Measurements from ENCODE around the gene KDM7A. TPM values are rescaled to one million over a fixed set of nuclear protein-coding genes. Genes with fewer than 3 reads are reported as not detected.

The KDM7A gene
- total RNA-seq, 2 experiments from 2014 or later, result 3.3 TPM

GRCh38 chr7:140093375-140093774 lies 83.4 kb downstream of the KDM7A start:
- POLR2A ChIA-PET, result no interaction called here
- Histone ChIP-seq H3K27ac (ENCODE audit: low read depth, low read length, poor library complexity, severe bottlenecking) (no peak overlapping the region), H3K4me1 (ENCODE audit: insufficient read depth, low read length, poor library complexity, severe bottlenecking) (no peaks in the 10 kb centered on the region), H3K9me3 (ENCODE audit: low read length) (no peaks in the 10 kb centered on the region), H3K4me3 (ENCODE audit: low read depth, low read length, poor library complexity, severe bottlenecking) (no peak overlapping the region), H3K9me2 (ENCODE audit: insufficient read depth, low read length) (no peaks in the 10 kb centered on the region), H3K36me3 (ENCODE audit: insufficient read depth, low read length) (no peaks in the 10 kb centered on the region; the same call in 1 of the 2 replicates), H4K20me1 (ENCODE audit: insufficient read depth, low read length) (no peaks in the 10 kb centered on the region), H3K79me2 (ENCODE audit: insufficient read depth, low read depth, low read length) (no peaks in the 10 kb centered on the region), H2AFZ (ENCODE audit: low read length) (no peak overlapping the region), H3K4me2 (ENCODE audit: low read length) (no peak overlapping the region)
- no peak for DNase-seq (ENCODE audit: low spot score)
- intact Hi-C loops (cut with micrococcal nuclease; ENCODE audit: unreplicated experiment), result no loop called here
- CTCF ChIA-PET (ENCODE audit: unreplicated experiment), result no interaction called here
- no peak for TF ChIP-seq CTCF (conservative IDR thresholded peaks at IDR 0.05; ENCODE audit: low read length)
- no peak for TF ChIP-seq EZH2phosphoT487 (IDR thresholded peaks at IDR 0.05; ENCODE audit: borderline replicate concordance, low read depth, low read length)
- no TSS peak for BruUV-seq (replicated peaks)

- ChIA-PET POLR2A (no interaction called here), CTCF (ENCODE audit: unreplicated experiment) (no interaction called here)
- DNase-seq (ENCODE audit: low spot score), result no peak
- Histone ChIP-seq H3K9me2 (ENCODE audit: insufficient read depth, low read length) (no peaks in the 10 kb centered on the region), H4K20me1 (ENCODE audit: insufficient read depth, low read length) (no peaks in the 10 kb centered on the region), H3K4me3 (ENCODE audit: low read depth, low read length, poor library complexity, severe bottlenecking) (no peak overlapping the region), H2AFZ (ENCODE audit: low read length) (no peak overlapping the region), H3K9me3 (ENCODE audit: low read length) (no peaks in the 10 kb centered on the region), H3K36me3 (ENCODE audit: insufficient read depth, low read length) (no peaks in the 10 kb centered on the region), H3K27ac (ENCODE audit: low read depth, low read length, poor library complexity, severe bottlenecking) (no peak overlapping the region), H3K4me2 (ENCODE audit: low read length) (no peak overlapping the region), H3K4me1 (ENCODE audit: insufficient read depth, low read length, poor library complexity, severe bottlenecking) (no peaks in the 10 kb centered on the region), H3K79me2 (ENCODE audit: insufficient read depth, low read depth, low read length) (no peaks in the 10 kb centered on the region)
- intact Hi-C loops (cut with micrococcal nuclease; ENCODE audit: unreplicated experiment), result no loop called here
- TF ChIP-seq CTCF (conservative IDR thresholded peaks at IDR 0.05; ENCODE audit: low read length) (no peak), EZH2phosphoT487 (IDR thresholded peaks at IDR 0.05; ENCODE audit: borderline replicate concordance, low read depth, low read length) (no peak)
- no TSS peak for BruUV-seq (replicated peaks)
Observed at GRCh38 chr7:140085447-140085846, 91.3 kb downstream of the KDM7A start.

GRCh38 chr7:140084972-140085371 lies 91.8 kb downstream of the KDM7A start:
- intact Hi-C loops (cut with micrococcal nuclease; ENCODE audit: unreplicated experiment), result no loop called here

More at GRCh38 chr7:140084972-140085371, 91.8 kb downstream of the KDM7A start:
- H2AFZ ChIP-seq (ENCODE audit: low read length), result no peak overlapping the region
- no peaks in the 10 kb centered on the region for H3K9me2 ChIP-seq (ENCODE audit: insufficient read depth, low read length)
- no peaks in the 10 kb centered on the region for H3K4me1 ChIP-seq (ENCODE audit: insufficient read depth, low read length, poor library complexity, severe bottlenecking)
- ChIA-PET POLR2A (no interaction called here), CTCF (ENCODE audit: unreplicated experiment) (no interaction called here)
- H3K27ac ChIP-seq (ENCODE audit: low read depth, low read length, poor library complexity, severe bottlenecking), result no peak overlapping the region
- BruUV-seq (replicated peaks), result no TSS peak
- H3K79me2 ChIP-seq (ENCODE audit: insufficient read depth, low read depth, low read length), result no peaks in the 10 kb centered on the region
- no peak overlapping the region for H3K4me2 ChIP-seq (ENCODE audit: low read length)
- H3K9me3 ChIP-seq (ENCODE audit: low read length), result no peaks in the 10 kb centered on the region
- DNase-seq (ENCODE audit: low spot score), result no peak
- H4K20me1 ChIP-seq (ENCODE audit: insufficient read depth, low read length), result no peaks in the 10 kb centered on the region
- no peaks in the 10 kb centered on the region for H3K36me3 ChIP-seq (ENCODE audit: insufficient read depth, low read length)
- no peak for TF ChIP-seq CTCF (conservative IDR thresholded peaks at IDR 0.05; ENCODE audit: low read length)
- no peak for TF ChIP-seq EZH2phosphoT487 (IDR thresholded peaks at IDR 0.05; ENCODE audit: borderline replicate concordance, low read depth, low read length)
- no peak overlapping the region for H3K4me3 ChIP-seq (ENCODE audit: low read depth, low read length, poor library complexity, severe bottlenecking)

Data from OCI-LY7 (cell line).